GM18519 (cell line): ENCODE results near the gene UBA5.
A peak's percentile ranks its signal among the peaks of the same experiment; 100 is the strongest.

ENCODE experiments used
- ATAC-seq: cut with Tn5 transposase; IDR thresholded peaks from one replicate; pipeline ENCODE4 v1.9.1; 2021; ENCODE audit warnings: mild to moderate bottlenecking, moderate library complexity; ENCODE audit not compliant: unreplicated experiment, low FRiP score

UBA5 gene

GRCh38 chr3:132710311-132710710, 50.2 kb downstream of the UBA5 start:
- ATAC-seq = no peak

GRCh38 chr3:132713977-132714727, 54.0 kb downstream of the UBA5 start:
- ATAC-seq = no peak

- no peak for ATAC-seq
Measured at GRCh38 chr3:132716372-132716771, 56.2 kb downstream of the UBA5 start.

GRCh38 chr3:132720228-132720627, 60.1 kb downstream of the UBA5 start:
- no peak for ATAC-seq

- ATAC-seq = no peak
Measured at GRCh38 chr3:132721479-132722164, 61.5 kb downstream of the UBA5 start.

- peak; percentile 63 for ATAC-seq
Measured at GRCh38 chr3:132722165-132723023, 62.3 kb downstream of the UBA5 start, which contains the start of gene NPHP3. NPHP3 (minus strand) TSS chr3:132722409; CDS start chr3:132722355, 54 bp downstream.

- peak; percentile 2 for ATAC-seq
Measured at GRCh38 chr3:132723024-132723950, 63.2 kb downstream of the UBA5 start.

- ATAC-seq = no peak
Measured at GRCh38 chr3:132726341-132726823, 66.3 kb downstream of the UBA5 start.
